GM10248 (cell line): ENCODE results near the gene EPS8L3.

Experiments
- CTCF ChIA-PET: fragments of 300-600 bp; sonication (Branson Sonifier 250); formaldehyde crosslinking; extraction: SDS; loops from one replicate; lab custom pipeline; 2021; ENCODE audit warnings: antibody characterized with exemption; lab: Yijun Ruan, JAX
- POLR2A ChIA-PET: fragments of 350-650 bp; sonication (Branson Sonifier 250); formaldehyde crosslinking; extraction: SDS; loops from one replicate; lab custom pipeline; 2020; ENCODE audit warnings: antibody characterized with exemption; lab: Yijun Ruan, JAX
- DNase-seq: peaks from one replicate; pipeline ENCODE4 v3.0.0; 2012; ENCODE audit errors: extremely low spot score
- CTCF ChIP-seq: IDR thresholded peaks from 2 replicates; pipeline ENCODE4 v1.5.1; 2012; ENCODE audit warnings: mild to moderate bottlenecking, low read depth; ENCODE audit errors: extremely low read depth, missing control alignments, control extremely low read depth

Gene EPS8L3

GRCh38 chr1:109782927-109783326 is 19.2 kb upstream of the EPS8L3 start:
- TF ChIP-seq CTCF, result no peak
- POLR2A ChIA-PET, result no interaction called here
- CTCF ChIA-PET, result interaction anchor here (2.1 to 15.3 kb wide), 6 partner anchors 8 to 229 kb away, joined by 7 to 737 read pairs (median 34); partner anchors contain the start of gene AHCYL1
- DNase-seq, result no peak

- TF ChIP-seq CTCF, result no peak
- POLR2A ChIA-PET, result no interaction called here
- CTCF ChIA-PET, result interaction anchor here (2.4 to 15.3 kb wide), 5 partner anchors 8 to 229 kb away, joined by 14 to 737 read pairs (median 169); partner anchors contain the start of gene AHCYL1
- no peak for DNase-seq
Observed at GRCh38 chr1:109782514-109782913, 18.8 kb upstream of the EPS8L3 start.

- no peak for TF ChIP-seq CTCF
- ChIA-PET POLR2A (no interaction called here), CTCF (interaction anchor here (2.4 to 15.3 kb wide), 5 partner anchors 7 to 230 kb away, joined by 14 to 737 read pairs (median 169); partner anchors contain the start of gene AHCYL1)
- DNase-seq, result no peak
Observed at GRCh38 chr1:109781806-109782205, 18.1 kb upstream of the EPS8L3 start.

- ChIA-PET POLR2A (no interaction called here), CTCF (interaction anchor here (2.4 to 15.3 kb wide), 4 partner anchors 9 to 231 kb away, joined by 14 to 737 read pairs (median 192); partner anchors contain the start of gene AHCYL1)
- TF ChIP-seq CTCF, result no peak
- DNase-seq, result no peak
Observed at GRCh38 chr1:109780982-109781381, 17.3 kb upstream of the EPS8L3 start.

GRCh38 chr1:109777980-109778625 is 14.4 kb upstream of the EPS8L3 start:
- DNase-seq, result no peak
- ChIA-PET CTCF (interaction anchor here (1.0 to 15.3 kb wide), 31 partner anchors 10 to 327 kb away, joined by 3 to 737 read pairs (median 10); partner anchors contain the start of genes AHCYL1 and GSTM4), POLR2A (interaction anchor here (1.6 kb wide), 1 partner anchor 207 kb away, joined by 5 read pairs; the partner anchor contains the start of gene AHCYL1)
- no peak for TF ChIP-seq CTCF

- TF ChIP-seq CTCF, result no peak
- POLR2A ChIA-PET, result interaction anchor here (1.6 kb wide), 1 partner anchor 207 kb away, joined by 5 read pairs; the partner anchor contains the start of gene AHCYL1
- CTCF ChIA-PET, result interaction anchor here (0.6 to 15.3 kb wide), 67 partner anchors 11 to 328 kb away, joined by 3 to 737 read pairs (median 5); partner anchors contain the start of genes AHCYL1, EPS8L3, GNAI3 and GSTM4
- DNase-seq, result no peak
Observed at GRCh38 chr1:109777436-109777835, 13.7 kb upstream of the EPS8L3 start.
